22Rv1 (cell line): ENCODE measurements around the gene NCKAP5L.

Experiments
- H3K27ac ChIP-seq: fragments of 450-650 bp; 2 replicates; pipeline ENCODE4 v1.5.1; 2017
- ZFX ChIP-seq: fragments of 450-650 bp; IDR thresholded peaks from 2 replicates; pipeline ENCODE4 v1.6.1; 2017; ENCODE audit warnings: antibody characterized with exemption, borderline replicate concordance
- TF ChIP-seq, protein P1 (sequence below): fragments of 450-650 bp; IDR thresholded peaks from 2 replicates; pipeline ENCODE4 v1.5.1; 2017; ENCODE audit warnings: mild to moderate bottlenecking

Gene NCKAP5L

DNA sequence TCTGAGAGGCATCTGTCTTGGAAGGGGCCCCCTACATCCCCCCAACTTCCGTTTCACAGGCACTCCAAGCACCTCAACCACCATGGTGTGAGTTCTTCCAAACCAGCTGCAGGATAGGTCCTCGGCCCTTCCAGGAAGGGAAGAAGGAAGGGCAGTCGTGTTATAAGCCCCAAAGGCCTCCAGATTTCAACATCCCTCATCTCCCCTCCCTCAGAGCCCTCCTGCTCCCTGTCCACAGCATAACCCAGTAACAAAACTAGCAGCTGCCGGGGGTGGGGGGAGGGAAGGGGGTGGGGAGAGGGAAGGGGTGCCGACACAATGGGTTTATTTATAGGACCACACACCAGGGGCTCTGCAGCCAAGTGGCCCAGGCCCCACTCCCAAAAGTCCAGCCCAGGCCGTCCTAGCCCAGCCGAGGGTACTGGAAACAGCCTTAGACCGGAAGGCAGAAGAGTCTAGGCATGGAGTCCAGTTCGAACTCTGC is 18.3 kb downstream of the NCKAP5L start:
- no peak for TF ChIP-seq ZFX
- TF ChIP-seq, protein P1, sequence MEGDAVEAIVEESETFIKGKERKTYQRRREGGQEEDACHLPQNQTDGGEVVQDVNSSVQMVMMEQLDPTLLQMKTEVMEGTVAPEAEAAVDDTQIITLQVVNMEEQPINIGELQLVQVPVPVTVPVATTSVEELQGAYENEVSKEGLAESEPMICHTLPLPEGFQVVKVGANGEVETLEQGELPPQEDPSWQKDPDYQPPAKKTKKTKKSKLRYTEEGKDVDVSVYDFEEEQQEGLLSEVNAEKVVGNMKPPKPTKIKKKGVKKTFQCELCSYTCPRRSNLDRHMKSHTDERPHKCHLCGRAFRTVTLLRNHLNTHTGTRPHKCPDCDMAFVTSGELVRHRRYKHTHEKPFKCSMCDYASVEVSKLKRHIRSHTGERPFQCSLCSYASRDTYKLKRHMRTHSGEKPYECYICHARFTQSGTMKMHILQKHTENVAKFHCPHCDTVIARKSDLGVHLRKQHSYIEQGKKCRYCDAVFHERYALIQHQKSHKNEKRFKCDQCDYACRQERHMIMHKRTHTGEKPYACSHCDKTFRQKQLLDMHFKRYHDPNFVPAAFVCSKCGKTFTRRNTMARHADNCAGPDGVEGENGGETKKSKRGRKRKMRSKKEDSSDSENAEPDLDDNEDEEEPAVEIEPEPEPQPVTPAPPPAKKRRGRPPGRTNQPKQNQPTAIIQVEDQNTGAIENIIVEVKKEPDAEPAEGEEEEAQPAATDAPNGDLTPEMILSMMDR: no peak
- H3K27ac ChIP-seq: no peak overlapping the region

DNA sequence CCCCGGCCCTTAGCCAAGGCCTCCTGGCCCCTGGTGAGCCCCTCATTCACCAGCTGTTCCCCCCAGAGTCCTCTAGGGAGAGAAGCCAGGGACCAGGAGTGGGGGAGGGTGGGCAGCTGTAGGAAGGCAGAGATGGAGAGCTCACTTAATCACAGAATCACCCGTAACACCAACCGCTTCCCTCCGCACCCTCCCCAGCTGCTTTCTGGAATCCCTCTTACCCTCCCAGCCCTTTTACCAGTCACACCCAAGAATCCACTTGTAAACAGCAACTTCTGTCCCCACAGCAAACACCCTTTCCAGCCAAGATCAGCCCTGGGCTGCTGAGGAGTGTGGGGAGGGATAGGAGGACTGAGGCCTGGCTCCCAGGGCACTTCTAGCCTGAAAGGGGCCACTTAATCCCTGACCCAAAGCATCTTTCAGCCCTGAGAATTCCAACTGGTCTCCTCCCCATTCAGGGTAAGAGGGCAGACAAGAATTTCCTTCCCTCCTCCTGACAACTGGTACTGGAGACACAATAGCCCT is 18.8 kb downstream of the NCKAP5L start:
- TF ChIP-seq, protein P1: no peak
- TF ChIP-seq ZFX: no peak
- no peak overlapping the region for H3K27ac ChIP-seq

DNA sequence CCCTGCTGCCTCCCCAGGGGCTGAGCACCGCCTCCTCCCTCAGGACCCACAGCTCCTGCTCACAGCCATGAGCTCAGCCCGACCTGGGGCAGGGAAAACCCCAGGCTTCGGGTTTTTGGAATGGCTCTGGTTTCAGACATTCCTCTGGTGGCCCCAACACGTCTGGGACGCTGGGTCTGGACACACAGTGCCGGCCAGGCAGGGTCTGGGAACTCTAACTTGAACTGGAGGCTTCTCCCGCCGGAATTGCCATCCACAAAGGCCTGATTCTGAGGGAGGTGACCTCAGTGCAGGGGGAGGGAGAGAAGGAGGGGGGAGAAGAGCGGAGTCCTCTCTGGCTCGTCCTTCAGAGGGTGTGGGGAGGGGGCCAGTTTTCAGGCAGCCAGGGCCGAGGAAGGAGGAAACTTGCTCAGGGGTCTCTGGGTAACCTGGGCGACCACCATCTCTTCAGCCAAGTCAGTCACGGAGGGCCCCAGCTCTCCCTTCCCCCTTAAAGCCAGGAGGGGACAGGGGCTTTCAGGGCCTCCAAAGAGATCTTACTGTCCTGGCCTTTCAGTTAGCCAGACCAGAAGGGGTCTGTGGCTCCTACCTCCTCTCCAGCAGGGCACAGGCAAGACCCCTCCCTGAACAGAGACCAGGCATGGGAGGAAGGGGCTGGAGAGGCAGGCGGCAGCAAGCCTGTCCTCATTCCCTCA is 19.4 kb downstream of the NCKAP5L start:
- TF ChIP-seq, protein P1: no peak
- TF ChIP-seq ZFX: no peak
- H3K27ac ChIP-seq: no peak overlapping the region

DNA sequence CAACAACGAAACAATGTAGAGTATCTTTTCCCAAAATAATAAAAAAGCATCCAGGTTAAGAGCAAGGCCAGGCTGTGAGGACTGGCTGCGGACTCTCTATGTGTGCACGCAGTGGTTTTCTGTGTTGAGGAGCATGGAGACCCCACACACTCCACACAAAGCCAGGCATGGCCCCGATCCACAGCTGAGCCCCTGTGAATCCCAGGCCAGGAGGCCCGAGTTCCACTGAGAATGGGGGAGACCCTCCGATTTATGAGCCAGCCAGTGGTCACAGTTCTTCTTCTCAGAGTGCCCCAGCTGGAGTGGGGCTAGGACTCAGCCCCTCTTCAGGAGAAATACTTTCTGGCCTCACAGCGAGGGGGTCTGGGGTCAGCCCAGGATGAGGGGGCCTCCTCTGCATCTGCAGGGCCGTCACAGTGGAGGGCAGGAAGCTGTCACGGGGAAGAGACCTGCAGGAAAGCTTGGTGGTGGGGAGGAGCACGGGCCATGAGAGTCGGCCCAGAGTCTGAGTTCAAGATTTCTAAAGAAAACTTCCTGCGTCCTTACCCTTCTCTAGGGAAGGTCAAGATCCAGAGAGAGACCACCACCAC is 20.1 kb downstream of the NCKAP5L start:
- no peak for TF ChIP-seq ZFX
- TF ChIP-seq, protein P1: no peak
- H3K27ac ChIP-seq: no peak overlapping the region

DNA sequence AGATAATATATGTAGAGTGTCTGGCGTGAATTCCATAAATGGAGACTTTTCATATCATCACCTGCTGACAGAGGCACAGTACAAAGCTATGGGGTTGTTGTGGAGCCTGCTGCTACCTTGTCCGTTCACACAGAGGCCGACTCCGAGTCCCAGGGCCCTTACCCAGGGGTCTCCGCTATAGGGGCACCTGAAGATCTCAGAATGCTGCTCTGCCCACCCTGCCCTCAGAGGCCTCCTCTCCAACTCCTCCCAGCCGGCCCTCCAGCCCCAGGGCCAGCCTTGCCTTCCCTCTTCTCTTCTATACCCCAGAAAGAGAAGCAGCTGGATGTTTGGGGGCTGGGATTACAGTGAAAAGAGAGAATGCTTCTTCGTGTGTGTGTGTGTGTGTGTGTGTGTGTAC is 21.3 kb downstream of the NCKAP5L start:
- TF ChIP-seq, protein P1: no peak
- no peak for TF ChIP-seq ZFX
- no peak overlapping the region for H3K27ac ChIP-seq

DNA sequence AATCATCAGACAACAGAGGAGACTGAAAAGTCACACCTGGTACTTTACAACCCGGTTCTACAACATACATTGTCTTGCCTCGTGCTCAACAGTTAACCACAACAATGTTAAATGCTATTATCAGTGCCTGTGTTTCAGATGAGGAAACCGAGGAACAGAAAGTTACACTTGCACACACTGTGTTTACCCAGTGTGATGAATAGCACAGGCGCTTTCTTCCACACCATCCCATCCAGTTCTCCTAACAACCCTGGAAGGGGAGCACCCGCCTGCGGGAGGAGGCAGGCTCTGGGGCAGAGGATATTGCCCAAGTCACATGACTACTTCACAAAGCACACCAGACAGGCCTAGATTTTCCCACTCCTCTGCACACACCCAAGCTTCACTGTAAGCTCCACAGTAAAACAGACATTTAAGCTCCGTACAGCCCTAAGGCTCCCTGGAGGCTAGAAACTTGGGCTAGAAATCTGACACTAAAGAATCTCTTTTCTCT is 21.8 kb downstream of the NCKAP5L start:
- TF ChIP-seq, protein P1: no peak
- TF ChIP-seq ZFX: no peak
- H3K27ac ChIP-seq: no peak overlapping the region

DNA sequence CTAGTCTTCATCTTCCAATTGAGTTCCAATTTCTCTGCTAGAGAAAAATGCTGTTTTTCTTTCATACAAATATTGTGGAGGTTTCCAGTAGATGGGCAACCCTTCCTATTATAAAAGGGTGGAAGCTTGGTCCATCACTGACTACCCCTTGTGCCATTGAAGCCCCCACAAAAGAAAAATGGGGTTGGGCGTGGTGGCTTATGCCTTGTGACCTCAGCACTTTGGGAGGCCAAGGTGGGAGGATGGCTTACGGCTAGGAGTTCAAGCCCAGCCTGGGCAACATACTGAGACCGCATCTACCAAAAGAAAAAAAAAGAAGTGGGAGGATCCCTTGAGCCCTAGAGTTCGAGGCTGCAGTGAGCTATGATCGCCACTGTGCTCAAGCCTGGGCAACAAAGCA is 22.8 kb downstream of the NCKAP5L start:
- TF ChIP-seq, protein P1: no peak
- no peak for TF ChIP-seq ZFX
- H3K27ac ChIP-seq: no peak overlapping the region
